ENCODE results near the gene TXLNA.

Gene TXLNA

GRCh38 chr1:32195972-32196823, 16.7 kb downstream of the TXLNA start:
- TF ChIP-seq Cebpa-rat (IDR thresholded peaks at IDR 0.05) = no peak
- peaks cover 39% of the 10 kb centered on the region for H3K4me1 ChIP-seq
- no peaks in the 10 kb centered on the region for H3K27me3 ChIP-seq
- H3K9ac ChIP-seq = no peak overlapping the region
- peaks cover 76% of the 10 kb centered on the region for H3K36me3 ChIP-seq
- H3K27ac ChIP-seq = no peak overlapping the region
- H3K9me3 ChIP-seq = no peaks in the 10 kb centered on the region
- H3K4me3 ChIP-seq = no peak overlapping the region
- peak overlapping the region; percentile 26; the same call in 1 of the 2 replicates for H3K4me2 ChIP-seq
- H4K20me1 ChIP-seq = peaks cover 62% of the 10 kb centered on the region

GRCh38 chr1:32197074-32197473, 17.6 kb downstream of the TXLNA start:
- Histone ChIP-seq H4K20me1 (peaks cover 54% of the 10 kb centered on the region), H3K9ac (no peak overlapping the region), H3K9me3 (no peaks in the 10 kb centered on the region), H3K36me3 (peaks cover 67% of the 10 kb centered on the region), H3K4me2 (no peak overlapping the region), H3K4me3 (no peak overlapping the region), H3K27ac (no peak overlapping the region), H3K27me3 (no peaks in the 10 kb centered on the region), H3K4me1 (peaks cover 48% of the 10 kb centered on the region)
- TF ChIP-seq Cebpa-rat (IDR thresholded peaks at IDR 0.05) = no peak

- peaks cover 55% of the 10 kb centered on the region for H3K4me1 ChIP-seq
- H3K36me3 ChIP-seq = peaks cover 60% of the 10 kb centered on the region
- no peak for TF ChIP-seq Cebpa-rat (IDR thresholded peaks at IDR 0.05)
- H3K4me3 ChIP-seq = no peak overlapping the region
- H3K9ac ChIP-seq = no peak overlapping the region
- peaks cover 47% of the 10 kb centered on the region for H4K20me1 ChIP-seq
- H3K27ac ChIP-seq = no peak overlapping the region; the same call in 1 of the 2 replicates
- no peaks in the 10 kb centered on the region for H3K27me3 ChIP-seq
- no peaks in the 10 kb centered on the region for H3K9me3 ChIP-seq
- H3K4me2 ChIP-seq = no peak overlapping the region
Observed at GRCh38 chr1:32197837-32198236, 18.4 kb downstream of the TXLNA start.

GRCh38 chr1:32198237-32199042, 19.0 kb downstream of the TXLNA start:
- no peak overlapping the region; the same call in 1 of the 2 replicates for H3K27ac ChIP-seq
- H3K9ac ChIP-seq = no peak overlapping the region
- no peak for TF ChIP-seq Cebpa-rat (IDR thresholded peaks at IDR 0.05)
- H3K36me3 ChIP-seq = peaks cover 54% of the 10 kb centered on the region
- no peaks in the 10 kb centered on the region for H3K27me3 ChIP-seq
- H3K9me3 ChIP-seq = no peaks in the 10 kb centered on the region
- peaks cover 58% of the 10 kb centered on the region for H3K4me1 ChIP-seq
- 0 out of 2 replicates have a peak overlapping the region, but pooled peaks have one; percentile 94 for H3K4me2 ChIP-seq
- peaks cover 47% of the 10 kb centered on the region for H4K20me1 ChIP-seq
- H3K4me3 ChIP-seq = no peak overlapping the region

GRCh38 chr1:32199043-32199716, 19.7 kb downstream of the TXLNA start:
- Histone ChIP-seq H3K4me3 (no peak overlapping the region), H3K27me3 (no peaks in the 10 kb centered on the region), H3K9me3 (no peaks in the 10 kb centered on the region), H3K4me2 (peak overlapping the region; percentile 94), H4K20me1 (peaks cover 39% of the 10 kb centered on the region), H3K36me3 (peaks cover 54% of the 10 kb centered on the region), H3K4me1 (peaks cover 58% of the 10 kb centered on the region), H3K27ac (no peak overlapping the region), H3K9ac (no peak overlapping the region)
- TF ChIP-seq Cebpa-rat (IDR thresholded peaks at IDR 0.05) = no peak

- peak overlapping the region; percentile 78; the same call in 1 of the 2 replicates for H3K4me3 ChIP-seq
- H3K4me2 ChIP-seq = peak overlapping the region; percentile 94
- no peaks in the 10 kb centered on the region for H3K27me3 ChIP-seq
- no peak for TF ChIP-seq Cebpa-rat (IDR thresholded peaks at IDR 0.05)
- H3K36me3 ChIP-seq = peaks cover 49% of the 10 kb centered on the region
- H3K27ac ChIP-seq = no peak overlapping the region
- H3K4me1 ChIP-seq = peaks cover 56% of the 10 kb centered on the region
- H3K9ac ChIP-seq = peak overlapping the region; percentile 77; the same call in 1 of the 2 replicates
- H4K20me1 ChIP-seq = peaks cover 34% of the 10 kb centered on the region
- H3K9me3 ChIP-seq = no peaks in the 10 kb centered on the region
Observed at GRCh38 chr1:32199717-32200072, 20.2 kb downstream of the TXLNA start.

- Histone ChIP-seq H3K27me3 (no peaks in the 10 kb centered on the region), H3K36me3 (peaks cover 42% of the 10 kb centered on the region), H3K4me1 (peaks cover 54% of the 10 kb centered on the region), H3K9ac (peak within 1 kb of the TSS; percentile 77), H3K4me2 (peak within 1 kb of the TSS; percentile 94), H3K9me3 (no peaks in the 10 kb centered on the region), H3K27ac (peak within 1 kb of the TSS; percentile 48), H3K4me3 (peak within 1 kb of the TSS; percentile 78), H4K20me1 (peaks cover 27% of the 10 kb centered on the region)
- TF ChIP-seq Cebpa-rat (IDR thresholded peaks at IDR 0.05) = no peak
Observed at GRCh38 chr1:32200226-32201010, 20.9 kb downstream of the TXLNA start, which contains the start of gene CCDC28B. Gene CCDC28B, plus strand, starts transcription at chr1:32200595. Its CDS starts 1,341 bp downstream, at chr1:32201936.

- Histone ChIP-seq H3K36me3 (peaks cover 33% of the 10 kb centered on the region), H3K27me3 (no peaks in the 10 kb centered on the region), H3K4me2 (peak overlapping the region; percentile 94), H3K9me3 (no peaks in the 10 kb centered on the region), H3K4me3 (peak overlapping the region; percentile 78), H3K4me1 (peaks cover 52% of the 10 kb centered on the region), H3K27ac (peak overlapping the region; percentile 69), H3K9ac (peak overlapping the region; percentile 77), H4K20me1 (peaks cover 19% of the 10 kb centered on the region)
- no peak for TF ChIP-seq Cebpa-rat (IDR thresholded peaks at IDR 0.05)
Observed at GRCh38 chr1:32201011-32201855, 21.8 kb downstream of the TXLNA start.
